Measurements from ENCODE around the gene GHR. TPM values are rescaled to one million over a fixed set of nuclear protein-coding genes. Genes with fewer than 3 reads are reported as not detected.

GHR gene
- total RNA-seq, 1 experiment from 2014 or later = 0.05 TPM

GRCh38 chr5:42592401-42593140, 169.3 kb downstream of the GHR start:
- no peaks in the 10 kb centered on the region for H3K9me3 ChIP-seq (ENCODE audit: control insufficient read depth, insufficient read depth, low read depth, low read length)
- no TSS peak for BruUV-seq (replicated peaks)
- intact Hi-C loops (cut with micrococcal nuclease; ENCODE audit: unreplicated experiment) = no loop called here
- ChIA-PET CTCF (no interaction called here), POLR2A (no interaction called here)
- H3K36me3 ChIP-seq (ENCODE audit: control insufficient read depth, insufficient read depth, low read length) = no peaks in the 10 kb centered on the region
- ATAC-seq (no peak), DNase-seq (ENCODE audit: low read depth, low spot score) (no peak)
- TF ChIP-seq SIN3A (IDR thresholded peaks at IDR 0.05; ENCODE audit: borderline replicate concordance, insufficient read depth, low read depth, low read length) (no peak), TCF7L2 (IDR thresholded peaks at IDR 0.05; ENCODE audit: low read depth, low read length) (no peak), POLR2AphosphoS5 (IDR thresholded peaks at IDR 0.05; ENCODE audit: low read depth, low read length) (no peak)
- TF ChIP-seq, protein P1, sequence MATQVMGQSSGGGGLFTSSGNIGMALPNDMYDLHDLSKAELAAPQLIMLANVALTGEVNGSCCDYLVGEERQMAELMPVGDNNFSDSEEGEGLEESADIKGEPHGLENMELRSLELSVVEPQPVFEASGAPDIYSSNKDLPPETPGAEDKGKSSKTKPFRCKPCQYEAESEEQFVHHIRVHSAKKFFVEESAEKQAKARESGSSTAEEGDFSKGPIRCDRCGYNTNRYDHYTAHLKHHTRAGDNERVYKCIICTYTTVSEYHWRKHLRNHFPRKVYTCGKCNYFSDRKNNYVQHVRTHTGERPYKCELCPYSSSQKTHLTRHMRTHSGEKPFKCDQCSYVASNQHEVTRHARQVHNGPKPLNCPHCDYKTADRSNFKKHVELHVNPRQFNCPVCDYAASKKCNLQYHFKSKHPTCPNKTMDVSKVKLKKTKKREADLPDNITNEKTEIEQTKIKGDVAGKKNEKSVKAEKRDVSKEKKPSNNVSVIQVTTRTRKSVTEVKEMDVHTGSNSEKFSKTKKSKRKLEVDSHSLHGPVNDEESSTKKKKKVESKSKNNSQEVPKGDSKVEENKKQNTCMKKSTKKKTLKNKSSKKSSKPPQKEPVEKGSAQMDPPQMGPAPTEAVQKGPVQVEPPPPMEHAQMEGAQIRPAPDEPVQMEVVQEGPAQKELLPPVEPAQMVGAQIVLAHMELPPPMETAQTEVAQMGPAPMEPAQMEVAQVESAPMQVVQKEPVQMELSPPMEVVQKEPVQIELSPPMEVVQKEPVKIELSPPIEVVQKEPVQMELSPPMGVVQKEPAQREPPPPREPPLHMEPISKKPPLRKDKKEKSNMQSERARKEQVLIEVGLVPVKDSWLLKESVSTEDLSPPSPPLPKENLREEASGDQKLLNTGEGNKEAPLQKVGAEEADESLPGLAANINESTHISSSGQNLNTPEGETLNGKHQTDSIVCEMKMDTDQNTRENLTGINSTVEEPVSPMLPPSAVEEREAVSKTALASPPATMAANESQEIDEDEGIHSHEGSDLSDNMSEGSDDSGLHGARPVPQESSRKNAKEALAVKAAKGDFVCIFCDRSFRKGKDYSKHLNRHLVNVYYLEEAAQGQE (IDR thresholded peaks at IDR 0.05; ENCODE audit: insufficient read depth in 1 of 2, low read depth in 2 of 2, low read length in 1 of 2) = no peak
- TF ChIP-seq, protein P2, sequence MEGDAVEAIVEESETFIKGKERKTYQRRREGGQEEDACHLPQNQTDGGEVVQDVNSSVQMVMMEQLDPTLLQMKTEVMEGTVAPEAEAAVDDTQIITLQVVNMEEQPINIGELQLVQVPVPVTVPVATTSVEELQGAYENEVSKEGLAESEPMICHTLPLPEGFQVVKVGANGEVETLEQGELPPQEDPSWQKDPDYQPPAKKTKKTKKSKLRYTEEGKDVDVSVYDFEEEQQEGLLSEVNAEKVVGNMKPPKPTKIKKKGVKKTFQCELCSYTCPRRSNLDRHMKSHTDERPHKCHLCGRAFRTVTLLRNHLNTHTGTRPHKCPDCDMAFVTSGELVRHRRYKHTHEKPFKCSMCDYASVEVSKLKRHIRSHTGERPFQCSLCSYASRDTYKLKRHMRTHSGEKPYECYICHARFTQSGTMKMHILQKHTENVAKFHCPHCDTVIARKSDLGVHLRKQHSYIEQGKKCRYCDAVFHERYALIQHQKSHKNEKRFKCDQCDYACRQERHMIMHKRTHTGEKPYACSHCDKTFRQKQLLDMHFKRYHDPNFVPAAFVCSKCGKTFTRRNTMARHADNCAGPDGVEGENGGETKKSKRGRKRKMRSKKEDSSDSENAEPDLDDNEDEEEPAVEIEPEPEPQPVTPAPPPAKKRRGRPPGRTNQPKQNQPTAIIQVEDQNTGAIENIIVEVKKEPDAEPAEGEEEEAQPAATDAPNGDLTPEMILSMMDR (IDR thresholded peaks at IDR 0.05) = no peak
- H3K4me1 ChIP-seq (ENCODE audit: control insufficient read depth, insufficient read depth, low read length) = no peaks in the 10 kb centered on the region
- no peaks in the 10 kb centered on the region; the same call in none of the 2 replicates for H3K27me3 ChIP-seq (ENCODE audit: control insufficient read depth, insufficient read depth, low read length)
- H3K27ac ChIP-seq (ENCODE audit: low read length) = no peak overlapping the region
- in situ Hi-C loops (cut with HindIII; ENCODE audit: low pct_unique_long_range_greater_than_20kb, low sequenced_read_pairs) = no loop called here
- H3K4me3 ChIP-seq (ENCODE audit: low read depth in 2 of 2, low read length in 2 of 2) = no peak overlapping the region

- DNase-seq (ENCODE audit: low read depth, low spot score) = no peak
- H3K36me3 ChIP-seq (ENCODE audit: control insufficient read depth, insufficient read depth, low read length) = no peaks in the 10 kb centered on the region
- no peaks in the 10 kb centered on the region for H3K9me3 ChIP-seq (ENCODE audit: control insufficient read depth, insufficient read depth, low read depth, low read length)
- ChIA-PET CTCF (no interaction called here), POLR2A (no interaction called here)
- intact Hi-C loops (cut with micrococcal nuclease; ENCODE audit: unreplicated experiment) (no loop called here), in situ Hi-C loops (cut with HindIII; ENCODE audit: low pct_unique_long_range_greater_than_20kb, low sequenced_read_pairs) (no loop called here)
- H3K27me3 ChIP-seq (ENCODE audit: control insufficient read depth, insufficient read depth, low read length) = no peaks in the 10 kb centered on the region; the same call in 1 of the 2 replicates
- TF ChIP-seq POLR2AphosphoS5 (IDR thresholded peaks at IDR 0.05; ENCODE audit: low read depth, low read length) (no peak), TCF7L2 (IDR thresholded peaks at IDR 0.05; ENCODE audit: low read depth, low read length) (no peak), SIN3A (IDR thresholded peaks at IDR 0.05; ENCODE audit: borderline replicate concordance, insufficient read depth, low read depth, low read length) (no peak)
- TF ChIP-seq, protein P2 (IDR thresholded peaks at IDR 0.05) = no peak
- TF ChIP-seq, protein P1 (IDR thresholded peaks at IDR 0.05; ENCODE audit: insufficient read depth in 1 of 2, low read depth in 2 of 2, low read length in 1 of 2) = no peak
- ATAC-seq = no peak
- no peaks in the 10 kb centered on the region for H3K4me1 ChIP-seq (ENCODE audit: control insufficient read depth, insufficient read depth, low read length)
- no TSS peak for BruUV-seq (replicated peaks)
- H3K27ac ChIP-seq (ENCODE audit: low read length) = no peak overlapping the region
- H3K4me3 ChIP-seq (ENCODE audit: low read depth in 2 of 2, low read length in 2 of 2) = no peak overlapping the region
Observed at GRCh38 chr5:42593591-42593990, 170.4 kb downstream of the GHR start.

Measured in Panc1 (cell line).